Measurements from ENCODE around the gene EFNB1. TPM values are rescaled to one million over a fixed set of nuclear protein-coding genes. Genes with fewer than 3 reads are reported as not detected.
A peak's percentile ranks its signal among the peaks of the same experiment; 100 is the strongest.

Gene EFNB1
- polyA plus RNA-seq, 1 donor (not counting 4 experiments of a cell fraction or from before 2014, with no cell fraction given): 90.3 TPM

DNA sequence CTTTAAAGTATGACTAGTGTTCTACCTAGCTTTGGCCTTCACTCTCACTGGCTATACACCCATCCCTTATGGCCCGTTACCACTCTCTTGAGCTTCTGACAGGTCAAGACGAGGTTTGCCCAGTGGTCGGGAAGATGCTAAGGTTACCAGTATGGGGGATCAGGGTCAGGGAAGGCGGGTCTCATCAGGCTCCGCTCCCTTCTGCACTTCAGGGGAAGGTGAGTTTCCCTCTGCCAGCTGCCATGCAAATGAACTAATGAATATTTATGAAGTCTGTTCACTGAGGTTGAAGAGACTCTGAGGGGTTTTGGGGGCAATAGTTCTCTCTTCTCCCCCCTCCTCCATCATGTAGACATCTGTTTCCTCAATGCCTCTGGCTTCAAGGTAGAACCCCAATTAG, 6.6 kb downstream of the EFNB1 start:
- peak overlapping the region; percentile 83 for H3K4me2 ChIP-seq (ENCODE audit: control insufficient read depth, extremely low read depth, insufficient read depth, low read depth, low read length)
- peak overlapping the region; percentile 2 to 86 (median 51) for H3K4me3 ChIP-seq (ENCODE audit: control insufficient read depth in 2 of 3, extremely low read depth in 1 of 3, insufficient read depth in 2 of 3, low read depth in 1 of 3, low read length in 3 of 3)
- H3K4me1 ChIP-seq (ENCODE audit: control insufficient read depth, extremely low read depth, insufficient read depth, low read length): peaks cover 57% of the 10 kb centered on the region
- dilution Hi-C loops (cut with MboI; ENCODE audit: extremely low pct_ligation_motif_present, low sequenced_read_pairs): no loop called here
- H3K9ac ChIP-seq (ENCODE audit: control insufficient read depth, extremely low read depth, insufficient read depth, low read length): peak overlapping the region; percentile 81
- no peaks in the 10 kb centered on the region for H3K27me3 ChIP-seq (ENCODE audit: control insufficient read depth, extremely low read depth, insufficient read depth, low read length)
- peaks cover 4% of the 10 kb centered on the region for H3K9me1 ChIP-seq (ENCODE audit: control insufficient read depth, extremely low read depth, insufficient read depth, low read length)
- no peak for TF ChIP-seq EZH2 (IDR thresholded peaks at IDR 0.05; ENCODE audit: low read length)
- TF ChIP-seq, protein P1, sequence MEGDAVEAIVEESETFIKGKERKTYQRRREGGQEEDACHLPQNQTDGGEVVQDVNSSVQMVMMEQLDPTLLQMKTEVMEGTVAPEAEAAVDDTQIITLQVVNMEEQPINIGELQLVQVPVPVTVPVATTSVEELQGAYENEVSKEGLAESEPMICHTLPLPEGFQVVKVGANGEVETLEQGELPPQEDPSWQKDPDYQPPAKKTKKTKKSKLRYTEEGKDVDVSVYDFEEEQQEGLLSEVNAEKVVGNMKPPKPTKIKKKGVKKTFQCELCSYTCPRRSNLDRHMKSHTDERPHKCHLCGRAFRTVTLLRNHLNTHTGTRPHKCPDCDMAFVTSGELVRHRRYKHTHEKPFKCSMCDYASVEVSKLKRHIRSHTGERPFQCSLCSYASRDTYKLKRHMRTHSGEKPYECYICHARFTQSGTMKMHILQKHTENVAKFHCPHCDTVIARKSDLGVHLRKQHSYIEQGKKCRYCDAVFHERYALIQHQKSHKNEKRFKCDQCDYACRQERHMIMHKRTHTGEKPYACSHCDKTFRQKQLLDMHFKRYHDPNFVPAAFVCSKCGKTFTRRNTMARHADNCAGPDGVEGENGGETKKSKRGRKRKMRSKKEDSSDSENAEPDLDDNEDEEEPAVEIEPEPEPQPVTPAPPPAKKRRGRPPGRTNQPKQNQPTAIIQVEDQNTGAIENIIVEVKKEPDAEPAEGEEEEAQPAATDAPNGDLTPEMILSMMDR (optimal IDR thresholded peaks at IDR 0.05 in 1 of 3, IDR thresholded peaks at IDR 0.05 in 1 of 3, conservative IDR thresholded peaks at IDR 0.05 in 1 of 3; ENCODE audit: extremely low read depth in 1 of 3, insufficient read depth in 2 of 3, low read length in 3 of 3): no peak
- peaks cover 100% of the 10 kb centered on the region for H3K79me2 ChIP-seq (ENCODE audit: control insufficient read depth, insufficient read depth, low read length)
- no peak overlapping the region for H2AFZ ChIP-seq (ENCODE audit: control insufficient read depth, low read length)
- H4K20me1 ChIP-seq (ENCODE audit: control insufficient read depth, extremely low read depth, insufficient read depth, low read length): peaks cover 23% of the 10 kb centered on the region
- no peak for FAIRE-seq
- DNase-seq (ENCODE audit: low read depth, low spot score): no peak
- H3K36me3 ChIP-seq (ENCODE audit: control insufficient read depth in 2 of 2, extremely low read depth in 1 of 2, insufficient read depth in 2 of 2, low read length in 2 of 2): peaks cover 7 to 32% of the 10 kb centered on the region in 2 experiments
- no peaks in the 10 kb centered on the region for H3K9me3 ChIP-seq (ENCODE audit: control insufficient read depth, low read depth, low read length)
- H3K27ac ChIP-seq (ENCODE audit: control insufficient read depth, insufficient read depth, low read length): no peak overlapping the region

DNA sequence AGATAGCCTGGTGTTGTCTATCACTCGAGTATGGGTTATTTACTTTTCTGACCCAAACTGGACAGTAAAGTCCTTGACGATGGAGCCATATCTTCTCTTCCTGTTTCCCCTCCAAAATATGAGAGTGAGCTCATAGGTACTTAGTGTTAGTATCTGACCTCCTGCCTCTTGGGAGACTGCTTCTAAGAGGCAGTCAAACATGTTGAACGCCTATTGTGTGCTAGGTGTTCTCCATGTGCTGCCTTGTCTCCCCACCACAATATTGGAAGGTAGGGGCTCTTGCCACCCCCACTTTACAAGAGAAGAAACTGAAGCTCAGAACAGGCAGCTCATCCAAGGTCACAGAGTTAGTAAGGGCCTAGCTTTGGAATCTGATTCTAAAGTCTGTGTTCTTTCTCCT, 8.3 kb downstream of the EFNB1 start:
- peaks cover 84% of the 10 kb centered on the region for H3K79me2 ChIP-seq (ENCODE audit: control insufficient read depth, insufficient read depth, low read length)
- no peak overlapping the region for H2AFZ ChIP-seq (ENCODE audit: control insufficient read depth, low read length)
- TF ChIP-seq, protein P1 (optimal IDR thresholded peaks at IDR 0.05 in 1 of 3, IDR thresholded peaks at IDR 0.05 in 1 of 3, conservative IDR thresholded peaks at IDR 0.05 in 1 of 3; ENCODE audit: extremely low read depth in 1 of 3, insufficient read depth in 2 of 3, low read length in 3 of 3): no peak
- TF ChIP-seq EZH2 (IDR thresholded peaks at IDR 0.05; ENCODE audit: low read length): no peak
- DNase-seq (ENCODE audit: low read depth, low spot score) (no peak), FAIRE-seq (no peak)
- H3K4me3 ChIP-seq (ENCODE audit: control insufficient read depth in 2 of 3, extremely low read depth in 1 of 3, insufficient read depth in 2 of 3, low read depth in 1 of 3, low read length in 3 of 3): no peak overlapping the region
- peak overlapping the region; percentile 36 for H3K27ac ChIP-seq (ENCODE audit: control insufficient read depth, insufficient read depth, low read length)
- peaks cover 4% of the 10 kb centered on the region for H3K9me1 ChIP-seq (ENCODE audit: control insufficient read depth, extremely low read depth, insufficient read depth, low read length)
- peaks cover 68% of the 10 kb centered on the region for H3K4me1 ChIP-seq (ENCODE audit: control insufficient read depth, extremely low read depth, insufficient read depth, low read length)
- H3K27me3 ChIP-seq (ENCODE audit: control insufficient read depth, extremely low read depth, insufficient read depth, low read length): no peaks in the 10 kb centered on the region
- peaks cover 3 to 32% of the 10 kb centered on the region in 2 experiments for H3K36me3 ChIP-seq (ENCODE audit: control insufficient read depth in 2 of 2, extremely low read depth in 1 of 2, insufficient read depth in 2 of 2, low read length in 2 of 2)
- peak overlapping the region; percentile 50 for H3K4me2 ChIP-seq (ENCODE audit: control insufficient read depth, extremely low read depth, insufficient read depth, low read depth, low read length)
- H3K9me3 ChIP-seq (ENCODE audit: control insufficient read depth, low read depth, low read length): no peaks in the 10 kb centered on the region
- H3K9ac ChIP-seq (ENCODE audit: control insufficient read depth, extremely low read depth, insufficient read depth, low read length): peak overlapping the region; percentile 24
- dilution Hi-C loops (cut with MboI; ENCODE audit: extremely low pct_ligation_motif_present, low sequenced_read_pairs): no loop called here
- H4K20me1 ChIP-seq (ENCODE audit: control insufficient read depth, extremely low read depth, insufficient read depth, low read length): peaks cover 23% of the 10 kb centered on the region
